MCF 10A (cell line): ENCODE measurements around the gene TCF19. TPM values are rescaled to one million over a fixed set of nuclear protein-coding genes. Genes with fewer than 3 reads are reported as not detected.

Source experiments
- BruUV-seq: library from RNA; stranded (reverse); fragments of 400-500 nt; replicated peaks from 2 replicates; lab custom pipeline; 2021; lab: Mats Ljungman, UMichigan
- CTCF ChIA-PET: fragments of 300-600 bp; sonication (Branson Sonifier 250); formaldehyde crosslinking; extraction: SDS; loops from one replicate; lab custom pipeline; 2021; ENCODE audit warnings: antibody characterized with exemption, inconsistent platforms; lab: Yijun Ruan, JAX
- POLR2A ChIA-PET: fragments of 300-600, 350-650 bp; sonication (Branson Sonifier 250); formaldehyde crosslinking; extraction: SDS; loops from one replicate; lab custom pipeline; 2020; ENCODE audit warnings: antibody characterized with exemption, inconsistent platforms; lab: Yijun Ruan, JAX
- DNase-seq: peaks from one replicate; pipeline ENCODE4 v3.0.0-alpha.2; 2018; ENCODE audit not compliant: unreplicated experiment
- H3K27ac Mint-ChIP-seq: one replicate; pipeline ENCODE4 v1.8.0; 2022; ENCODE audit warnings: mild to moderate bottlenecking, low read depth, mixed read lengths; ENCODE audit not compliant: unreplicated experiment
- H3K27me3 Mint-ChIP-seq: one replicate; pipeline ENCODE4 v1.8.0; 2022; ENCODE audit warnings: mixed read lengths; ENCODE audit not compliant: insufficient read depth, unreplicated experiment
- H3K36me3 Mint-ChIP-seq: one replicate; pipeline ENCODE4 v1.8.0; 2022; ENCODE audit warnings: mild to moderate bottlenecking, moderate library complexity, mixed read lengths; ENCODE audit not compliant: insufficient read depth, unreplicated experiment
- H3K4me1 Mint-ChIP-seq: one replicate; pipeline ENCODE4 v1.8.0; 2022; ENCODE audit warnings: mixed read lengths; ENCODE audit not compliant: insufficient read depth, unreplicated experiment
- H3K4me3 Mint-ChIP-seq: one replicate; pipeline ENCODE4 v1.8.0; 2022; ENCODE audit warnings: mild to moderate bottlenecking, moderate library complexity, mixed read lengths; ENCODE audit not compliant: unreplicated experiment
- H3K9me3 Mint-ChIP-seq: one replicate; pipeline ENCODE4 v1.8.0; 2022; ENCODE audit warnings: mixed read lengths; ENCODE audit not compliant: unreplicated experiment
- CTCF ChIP-seq: fragments of 200-600 bp; IDR thresholded peaks from one replicate; pipeline ENCODE4 v1.8.0; 2022; ENCODE audit warnings: antibody characterized with exemption, mild to moderate bottlenecking; ENCODE audit not compliant: unreplicated experiment
- intact Hi-C: fragments of 100-400 bp; cut with micrococcal nuclease; formaldehyde crosslinking; loops from 2 replicates; pipeline ENCODE4 v1.14.1; 2022
- total RNA-seq: library from RNA; stranded (reverse); gene quantifications from 2 replicates; pipeline ENCODE4 v1.2.3, GENCODE V29; 2022

TCF19 gene
- total RNA-seq, 1 experiment from 2014 or later, result 6.5 TPM

DNA sequence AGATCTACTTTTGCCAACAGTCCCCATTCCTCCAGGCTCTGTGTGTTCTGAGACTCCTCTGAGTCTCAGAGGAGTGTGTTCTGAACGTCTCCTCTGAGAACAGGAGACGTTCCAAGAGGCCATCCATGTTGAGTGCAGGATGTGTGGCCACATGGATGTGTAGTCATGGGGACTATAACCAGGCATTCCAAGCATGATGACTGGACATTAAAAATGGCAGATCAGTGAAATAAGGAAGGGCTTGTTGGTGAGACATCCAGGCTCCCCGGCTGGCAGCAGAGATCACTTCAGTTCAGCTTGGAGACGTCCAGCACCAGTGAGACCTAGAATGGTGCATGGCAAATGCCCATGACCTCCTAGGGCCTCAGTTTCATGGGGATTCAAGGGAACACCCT, 46.4 kb downstream of the TCF19 start:
- Mint-ChIP-seq H3K9me3 (no peaks in the 10 kb centered on the region), H3K4me1 (peaks cover 25% of the 10 kb centered on the region), H3K36me3 (peaks cover 6% of the 10 kb centered on the region), H3K27me3 (no peaks in the 10 kb centered on the region), H3K27ac (peak overlapping the region; percentile 96), H3K4me3 (peak overlapping the region; percentile 84)
- POLR2A ChIA-PET, result interaction anchor here (0.7 to 1.7 kb wide), 3 partner anchors 46 to 196 kb away, joined by 3 to 5 read pairs (median 3); partner anchors contain the start of gene TCF19
- CTCF ChIA-PET, result no interaction called here
- no TSS peak for BruUV-seq
- TF ChIP-seq CTCF, result no peak
- intact Hi-C loops, result no loop called here
- DNase-seq, result no peak

DNA sequence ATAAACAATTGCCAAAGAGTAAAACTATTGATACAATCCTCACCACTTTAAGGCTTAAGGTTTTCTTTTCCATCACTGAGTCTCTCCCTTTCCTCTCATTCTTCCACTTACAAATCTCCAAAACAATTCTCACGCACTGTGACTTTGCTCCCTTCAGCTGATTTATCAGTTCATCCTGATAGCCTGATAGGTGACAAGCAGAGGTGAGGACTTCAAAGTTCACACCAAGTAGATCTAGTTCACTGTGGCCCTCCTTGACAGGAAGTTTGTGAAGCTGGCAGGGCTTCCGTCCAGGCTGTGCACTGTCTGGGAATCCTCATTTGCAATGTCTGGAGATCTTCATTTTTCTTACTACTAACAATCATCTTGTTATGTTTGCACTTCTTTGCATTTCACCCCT, 47.2 kb downstream of the TCF19 start:
- H3K36me3 Mint-ChIP-seq, result peaks cover 6% of the 10 kb centered on the region
- no peaks in the 10 kb centered on the region for H3K27me3 Mint-ChIP-seq
- ChIA-PET CTCF (no interaction called here), POLR2A (interaction anchor here (0.7 to 1.4 kb wide), 2 partner anchors 47 to 90 kb away, joined by 3 read pairs; partner anchors contain the start of gene TCF19)
- intact Hi-C loops, result no loop called here
- H3K27ac Mint-ChIP-seq, result peak overlapping the region; percentile 26
- no peaks in the 10 kb centered on the region for H3K9me3 Mint-ChIP-seq
- peaks cover 25% of the 10 kb centered on the region for H3K4me1 Mint-ChIP-seq
- no peak overlapping the region for H3K4me3 Mint-ChIP-seq
- no peak for DNase-seq
- no peak for TF ChIP-seq CTCF
- BruUV-seq, result no TSS peak

DNA sequence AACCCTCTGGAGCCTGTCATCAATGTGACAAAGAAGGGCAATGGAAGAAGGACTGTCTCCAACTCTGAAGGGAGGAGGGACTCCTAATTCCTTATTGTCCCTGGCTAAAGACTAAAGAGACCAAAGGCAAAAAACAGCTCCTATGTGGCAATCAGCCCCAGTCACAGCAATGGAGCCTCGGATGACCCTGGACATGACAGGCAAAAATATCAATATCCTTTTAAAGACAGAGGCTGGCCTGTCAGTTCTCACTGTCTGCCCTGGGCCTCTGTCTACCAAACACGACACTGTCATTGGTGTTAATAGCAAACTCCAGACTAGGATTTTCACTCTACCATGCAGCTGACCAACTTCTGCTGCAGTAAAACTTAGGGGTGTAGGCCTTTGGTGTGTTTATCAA, 50.1 kb downstream of the TCF19 start:
- H3K9me3 Mint-ChIP-seq, result no peaks in the 10 kb centered on the region
- TF ChIP-seq CTCF, result no peak
- ChIA-PET POLR2A (no interaction called here), CTCF (interaction anchor here (0.7 to 1.0 kb wide), 3 partner anchors 11 to 335 kb away, joined by 3 to 4 read pairs (median 3); no protein-coding TSS in a partner anchor)
- H3K36me3 Mint-ChIP-seq, result peaks cover 6% of the 10 kb centered on the region
- no peak for DNase-seq
- BruUV-seq, result no TSS peak
- H3K27ac Mint-ChIP-seq, result no peak overlapping the region
- peaks cover 14% of the 10 kb centered on the region for H3K4me1 Mint-ChIP-seq
- intact Hi-C loops, result no loop called here
- H3K27me3 Mint-ChIP-seq, result no peaks in the 10 kb centered on the region
- H3K4me3 Mint-ChIP-seq, result no peak overlapping the region

DNA sequence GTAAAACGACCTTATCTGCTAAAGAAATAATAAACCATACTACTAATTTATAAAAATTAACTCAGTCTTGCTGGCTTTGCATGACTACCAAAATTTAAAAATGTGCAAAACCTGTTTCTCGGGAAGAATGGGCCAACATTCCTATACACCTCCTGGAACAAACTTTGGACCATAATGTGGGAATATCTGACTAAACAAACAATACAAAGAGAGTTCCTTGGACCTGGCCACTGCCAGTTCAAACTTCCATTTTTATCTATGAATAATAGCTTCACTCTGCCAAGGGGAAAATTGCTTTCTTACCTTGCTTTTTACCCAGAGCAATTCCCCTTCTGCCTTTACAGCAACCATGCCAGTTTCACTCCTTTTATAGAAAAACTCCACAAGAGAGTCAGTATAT, 50.7 kb downstream of the TCF19 start:
- Mint-ChIP-seq H3K27ac (no peak overlapping the region), H3K4me1 (peaks cover 8% of the 10 kb centered on the region), H3K4me3 (no peak overlapping the region), H3K9me3 (no peaks in the 10 kb centered on the region), H3K36me3 (peaks cover 6% of the 10 kb centered on the region), H3K27me3 (no peaks in the 10 kb centered on the region)
- no peak for TF ChIP-seq CTCF
- no TSS peak for BruUV-seq
- POLR2A ChIA-PET, result no interaction called here
- DNase-seq, result no peak
- intact Hi-C loops, result no loop called here
- CTCF ChIA-PET, result interaction anchor here (1.0 kb wide), 2 partner anchors 12 to 13 kb away, joined by 3 to 4 read pairs; no protein-coding TSS in a partner anchor
